Activated CD8-positive, alpha-beta memory T cell treated with anti-CD3 and anti-CD28 coated beads for 1 hour (primary cell): Measurements from ENCODE around the gene XPO6.
A peak's percentile ranks its signal among the peaks of the same experiment; 100 is the strongest.
"Not testable (repeated sequence)": the region's sequence is repeated elsewhere in the genome, so short reads cannot be mapped to it uniquely, and the experiment has no call there.

Experiments
- DNase-seq, 2 donors: peaks; one replicate each; pipeline ENCODE4 v3.0.0-alpha.2; 2020; ENCODE audit warnings: low read depth in 1 of 2; ENCODE audit errors: extremely low read depth in 1 of 2

The XPO6 gene

GRCh38 chr16:28211758-28212531, at the start of gene XPO6:
Gene XPO6 (minus strand): TSS chr16:28211965. CDS start chr16:28211368, 597 bp downstream.
- peak; percentile 97 to 99 for DNase-seq

GRCh38 chr16:28260193-28260592, 48.4 kb upstream of the XPO6 start:
- DNase-seq = no peak

GRCh38 chr16:28259781-28260150, 48.0 kb upstream of the XPO6 start:
- DNase-seq = no peak

DNA sequence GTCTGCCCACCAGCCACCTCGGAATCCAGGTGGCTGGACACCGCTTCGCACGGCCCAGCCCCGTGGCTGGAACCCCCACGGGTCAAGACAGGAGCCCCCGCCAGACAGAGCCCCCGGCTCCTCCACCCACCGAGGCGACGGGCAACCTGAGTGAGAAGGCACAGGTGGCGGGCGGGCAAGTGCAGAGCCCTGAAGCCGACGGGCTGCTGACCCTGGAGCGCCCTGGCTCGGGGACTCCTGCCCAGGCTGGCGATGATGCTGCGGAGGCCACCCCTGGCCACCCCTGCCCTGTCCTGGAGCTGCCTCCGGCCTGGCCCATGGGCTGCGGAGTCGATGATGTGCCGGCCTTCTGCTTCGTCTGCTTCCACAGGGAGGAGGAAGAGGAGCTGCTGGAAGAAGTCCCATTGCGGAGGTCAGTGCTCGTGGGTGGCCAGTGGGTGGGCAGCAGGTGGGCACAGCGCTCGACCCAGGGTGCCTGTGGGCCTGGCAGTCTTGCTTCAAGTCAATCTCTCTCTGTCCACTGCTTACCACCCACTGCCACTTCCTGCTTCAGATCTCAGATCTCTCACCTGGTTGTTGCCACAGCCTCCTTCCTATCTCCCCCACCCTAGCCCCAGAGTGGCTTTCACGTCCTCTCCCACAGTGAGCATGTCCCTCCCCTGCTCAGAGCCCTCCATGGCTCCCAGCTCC, 47.5 kb upstream of the XPO6 start:
- DNase-seq = no peak

DNA sequence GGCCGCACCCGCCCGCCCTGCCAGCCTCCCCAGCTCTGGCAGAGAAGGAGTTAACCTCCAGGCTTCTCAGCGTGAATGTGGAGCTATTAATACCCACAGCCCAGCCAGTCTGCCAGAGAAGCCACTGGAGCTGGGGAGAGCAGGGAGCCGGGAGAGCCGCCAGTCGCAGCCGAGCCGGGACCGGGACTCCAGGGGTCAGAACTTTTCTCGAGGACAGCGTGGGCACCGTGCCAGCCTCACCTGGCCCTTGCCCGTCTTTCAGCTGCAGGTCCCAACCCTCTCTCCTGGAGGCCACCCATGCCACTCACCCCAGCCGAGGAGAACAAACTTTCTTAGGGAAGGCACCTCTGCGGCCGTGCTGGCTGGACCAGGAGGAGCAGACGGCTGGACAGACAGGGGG, 46.8 kb upstream of the XPO6 start:
- DNase-seq = no peak

- no peak for DNase-seq
Observed at GRCh38 chr16:28257256-28257655, 45.5 kb upstream of the XPO6 start.

DNA sequence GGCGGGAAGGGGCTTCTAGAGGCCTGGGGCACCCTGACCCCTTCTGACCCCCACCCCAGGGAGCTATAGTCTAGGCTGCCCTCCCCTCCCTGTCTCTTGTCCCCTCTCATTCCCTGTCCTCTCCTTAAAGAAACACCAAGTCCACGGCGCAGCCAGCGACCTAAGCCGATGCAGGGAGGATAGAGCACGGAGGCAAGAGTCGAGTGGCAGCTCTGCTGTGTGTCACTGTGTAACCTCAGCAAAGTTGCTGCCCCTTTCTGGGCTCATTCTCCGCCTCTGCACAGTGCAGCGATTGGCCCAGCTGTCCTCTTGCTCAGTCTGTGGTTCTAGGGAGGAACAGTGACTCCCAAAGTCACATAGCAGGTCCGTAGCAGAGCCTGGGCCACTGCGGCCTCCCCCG, 44.1 kb upstream of the XPO6 start:
- DNase-seq = no peak

GRCh38 chr16:28254158-28254557, 42.4 kb upstream of the XPO6 start:
- no peak for DNase-seq

- no peak for DNase-seq
Observed at GRCh38 chr16:28250999-28251398, 39.2 kb upstream of the XPO6 start.

DNA sequence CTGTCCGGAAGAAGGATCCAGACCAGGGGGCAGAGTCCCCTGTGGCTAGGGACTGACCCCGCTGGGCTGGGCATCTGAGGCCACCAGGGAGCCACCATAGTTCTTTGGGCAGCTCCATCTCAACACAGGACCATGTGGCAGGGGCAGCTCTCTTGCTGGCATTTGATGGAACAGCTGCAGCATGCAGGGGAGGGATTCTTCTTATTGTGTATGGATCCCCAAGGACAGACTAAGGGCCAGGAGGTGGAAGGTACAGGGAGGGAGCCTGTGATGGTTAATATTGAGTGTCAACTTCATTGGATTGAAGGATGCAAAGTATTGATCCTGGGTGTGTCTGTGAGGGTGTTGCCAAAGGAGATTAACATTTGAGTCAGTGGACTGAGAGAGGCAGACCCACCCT, 37.7 kb upstream of the XPO6 start:
- not testable (repeated sequence) for DNase-seq

DNA sequence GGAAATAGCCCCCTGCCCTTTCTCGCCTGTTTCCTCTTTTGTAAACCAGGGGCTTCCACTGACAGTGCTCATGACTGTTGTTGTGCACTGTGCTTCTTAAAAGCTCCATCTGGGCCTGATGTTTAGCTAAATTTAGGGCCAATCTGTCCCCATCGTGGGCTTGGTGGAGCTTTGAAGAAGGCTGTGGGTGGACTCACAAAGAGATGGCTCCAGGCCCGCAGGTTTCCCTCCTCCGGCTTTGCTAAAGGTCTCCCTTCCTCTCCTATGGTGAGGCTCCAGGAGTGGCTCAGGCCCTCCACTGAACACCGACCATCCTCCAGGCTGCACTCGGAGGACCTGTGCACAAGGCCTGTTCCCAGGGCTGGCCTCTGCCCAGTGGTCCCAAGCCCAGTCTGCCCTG, 30.2 kb upstream of the XPO6 start:
- no peak for DNase-seq

- DNase-seq = no peak
Observed at GRCh38 chr16:28237754-28238357, 26.1 kb upstream of the XPO6 start.

GRCh38 chr16:28231763-28232162, 20.0 kb upstream of the XPO6 start:
- DNase-seq = no peak

GRCh38 chr16:28223909-28224308, 12.1 kb upstream of the XPO6 start:
- not testable (repeated sequence) for DNase-seq

DNA sequence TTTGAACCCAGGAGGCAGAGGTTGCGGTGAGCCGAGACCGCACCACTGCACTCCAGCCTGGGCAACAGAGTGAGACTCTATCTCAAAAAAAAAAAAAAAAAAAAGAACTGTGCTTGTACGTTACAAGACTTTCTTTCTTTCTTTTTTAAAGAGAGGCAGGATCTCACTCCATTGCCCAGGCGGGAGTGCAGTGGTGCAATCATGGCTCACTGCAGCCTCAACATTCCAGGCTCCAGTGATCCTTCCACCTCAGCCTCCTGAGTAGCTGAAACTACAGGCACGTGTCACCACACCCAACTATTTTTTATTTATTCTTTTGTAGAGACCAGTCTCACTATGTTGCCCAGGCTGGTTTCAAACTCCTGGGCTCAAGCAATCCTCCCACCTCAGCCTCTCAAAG, 8.0 kb upstream of the XPO6 start:
- DNase-seq = not testable (repeated sequence)

GRCh38 chr16:28219282-28219681, 7.5 kb upstream of the XPO6 start:
- no peak for DNase-seq

DNA sequence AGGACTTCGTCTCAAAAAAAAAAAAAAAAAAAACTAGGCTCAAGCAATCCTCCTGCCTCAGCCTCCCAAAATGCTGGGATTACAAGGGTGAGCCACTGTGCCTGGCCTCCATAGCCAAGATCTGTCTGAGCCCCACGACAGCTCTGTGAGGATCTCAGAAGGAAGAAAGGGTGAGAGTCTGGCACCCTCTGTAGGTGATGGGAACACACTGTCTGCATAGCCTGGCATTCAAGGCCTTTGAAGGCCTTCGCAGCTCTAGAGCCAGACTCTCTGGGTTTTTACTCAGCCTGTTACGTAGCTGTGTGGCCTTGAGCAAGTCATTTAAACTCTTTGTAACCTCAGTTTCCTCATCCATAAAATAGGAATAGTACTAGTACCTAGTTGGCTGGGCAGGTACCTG, 6.3 kb upstream of the XPO6 start:
- DNase-seq = peak in 1 of 2 donors; percentile 33

DNA sequence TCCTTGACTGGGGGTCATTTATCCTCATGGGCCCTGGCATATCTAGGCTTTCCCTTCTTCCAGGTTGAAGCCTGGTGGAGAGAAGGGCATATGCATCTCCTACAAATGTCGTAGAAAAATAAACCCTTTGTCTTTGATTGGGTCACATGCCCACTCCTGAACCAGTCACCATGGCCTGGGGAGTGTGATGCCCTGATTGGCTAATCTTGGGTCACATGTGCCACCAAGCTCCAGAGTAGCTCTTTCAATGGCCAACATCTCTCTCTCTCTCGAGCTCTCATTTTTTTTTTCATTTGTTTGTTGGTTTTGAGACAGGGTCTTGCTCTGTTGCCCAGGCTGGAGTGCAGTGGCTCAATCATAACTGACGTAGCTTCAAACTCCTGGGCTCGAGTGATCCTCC, 5.6 kb upstream of the XPO6 start:
- no peak for DNase-seq

- DNase-seq = no peak
Observed at GRCh38 chr16:28213396-28213795, 1.6 kb upstream of the XPO6 start.

DNA sequence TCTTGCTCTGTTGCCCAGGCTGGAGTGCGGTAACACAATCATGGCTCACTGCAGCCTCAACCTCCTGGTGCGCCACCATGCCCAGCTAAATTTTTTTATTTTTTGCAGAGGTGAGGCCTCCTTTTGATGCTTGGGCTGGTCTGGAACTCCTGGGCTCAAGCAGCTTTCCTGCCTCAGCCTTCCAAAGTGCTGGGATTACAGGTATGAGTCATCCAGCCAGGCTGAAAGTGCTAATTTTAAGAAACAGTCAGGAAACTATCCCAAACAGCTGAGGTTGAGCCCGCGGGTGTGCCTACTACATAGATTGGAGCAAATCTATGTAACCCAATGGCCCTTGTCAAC, 738 bp upstream of the XPO6 start:
- no peak for DNase-seq

- DNase-seq = peak in 1 of 2 donors; percentile 53
Observed at GRCh38 chr16:28210979-28211588, 681 bp downstream of the XPO6 start.

- no peak for DNase-seq
Observed at GRCh38 chr16:28210264-28210663, 1.5 kb downstream of the XPO6 start.
